Fibroblast of skin of scalp (primary cell): ENCODE measurements around the gene KEAP1. TPM values are rescaled to one million over a fixed set of nuclear protein-coding genes. Genes with fewer than 3 reads are reported as not detected.
"Not testable (repeated sequence)": the region's sequence is repeated elsewhere in the genome, so short reads cannot be mapped to it uniquely, and the experiment has no call there.

Experiments
- DNase-seq: peaks from one replicate; pipeline ENCODE4 v3.0.0-alpha.2; 2013
- polyA plus RNA-seq, 2 experiments: library from polyadenylated mRNA; unstranded; fragments of 120-200 nt; gene quantifications; one replicate each; pipeline ENCODE4 v1.2.1, GENCODE V29; 2013; ENCODE audit not compliant: insufficient read length in 2 of 2

Gene KEAP1
- polyA plus RNA-seq (2013, experiment 1 of 2; ENCODE audit: insufficient read length), result 60.2 TPM
- polyA plus RNA-seq (2013, experiment 2 of 2; ENCODE audit: insufficient read length), result 57.7 TPM

DNA sequence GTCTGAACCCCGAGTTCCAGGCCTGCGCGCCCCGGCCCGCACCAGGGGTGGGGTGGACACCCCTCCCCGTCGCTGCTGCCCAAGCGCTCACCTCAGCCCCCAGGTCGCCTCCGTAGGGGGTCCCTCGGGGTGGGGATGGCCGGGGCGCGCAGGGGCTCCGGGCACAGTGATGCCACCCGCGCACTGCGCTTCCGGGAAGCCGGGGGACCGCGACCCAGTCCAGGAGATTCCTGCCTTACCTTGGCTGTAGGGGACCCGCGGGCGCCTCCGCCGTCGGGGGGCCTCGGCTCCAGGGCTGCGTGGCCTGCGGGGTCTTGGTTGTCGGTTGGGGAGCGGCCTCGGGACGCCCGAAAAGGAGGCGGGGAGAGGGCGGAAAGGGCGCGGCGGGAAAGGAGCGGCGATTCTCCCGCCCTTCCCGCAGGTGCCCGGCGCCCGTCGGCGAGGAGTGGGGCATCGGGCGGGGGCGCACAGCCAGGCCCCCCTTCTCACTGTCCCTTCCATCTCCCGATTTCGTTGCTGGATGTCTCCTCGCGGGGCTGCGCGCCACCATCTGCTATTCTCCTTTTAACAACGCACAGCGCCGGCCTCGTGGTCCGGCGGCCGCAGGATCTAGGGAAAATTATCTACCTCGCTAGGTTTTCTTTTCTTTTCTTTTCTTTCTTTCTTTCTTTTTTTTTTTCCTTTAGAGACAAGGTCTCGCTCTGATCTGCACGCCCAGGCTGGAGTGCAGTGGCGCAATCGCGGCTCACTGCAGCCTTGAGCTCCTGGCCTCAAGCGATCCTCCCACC, at the start of gene KEAP1:
Gene KEAP1, minus strand, starts transcription at position 355 of the 788 bp plus-strand sequence. CDS start 3,323 bp downstream, outside the sequence.
- DNase-seq, result peak; percentile 32

DNA sequence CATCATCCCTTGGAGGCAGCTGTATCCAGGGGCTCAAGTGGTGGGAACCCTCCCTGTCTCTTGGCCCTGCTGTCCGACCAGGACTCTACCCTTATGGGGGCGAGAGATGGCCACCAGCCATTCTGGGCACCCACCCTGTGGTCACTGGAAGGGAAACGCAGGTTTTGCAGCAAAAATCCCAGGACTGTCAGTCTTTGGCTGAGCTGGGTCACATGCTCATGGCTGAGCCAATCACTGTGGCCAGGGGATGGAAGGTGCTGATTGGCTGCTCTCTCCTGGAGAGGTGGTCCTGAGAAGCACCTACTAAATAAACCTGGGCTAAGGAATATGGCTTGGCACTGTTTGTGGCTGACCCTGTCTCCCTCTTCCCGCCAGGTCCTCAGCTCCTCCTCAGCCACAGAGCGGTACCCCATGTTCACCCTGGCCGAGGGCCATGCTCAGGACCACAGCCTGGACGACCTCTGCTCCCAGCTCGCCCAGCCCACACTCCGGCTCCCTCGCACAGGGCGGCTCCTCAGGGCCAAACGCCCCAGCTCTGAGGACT, 49.4 kb upstream of the KEAP1 start:
- DNase-seq, result no peak

DNA sequence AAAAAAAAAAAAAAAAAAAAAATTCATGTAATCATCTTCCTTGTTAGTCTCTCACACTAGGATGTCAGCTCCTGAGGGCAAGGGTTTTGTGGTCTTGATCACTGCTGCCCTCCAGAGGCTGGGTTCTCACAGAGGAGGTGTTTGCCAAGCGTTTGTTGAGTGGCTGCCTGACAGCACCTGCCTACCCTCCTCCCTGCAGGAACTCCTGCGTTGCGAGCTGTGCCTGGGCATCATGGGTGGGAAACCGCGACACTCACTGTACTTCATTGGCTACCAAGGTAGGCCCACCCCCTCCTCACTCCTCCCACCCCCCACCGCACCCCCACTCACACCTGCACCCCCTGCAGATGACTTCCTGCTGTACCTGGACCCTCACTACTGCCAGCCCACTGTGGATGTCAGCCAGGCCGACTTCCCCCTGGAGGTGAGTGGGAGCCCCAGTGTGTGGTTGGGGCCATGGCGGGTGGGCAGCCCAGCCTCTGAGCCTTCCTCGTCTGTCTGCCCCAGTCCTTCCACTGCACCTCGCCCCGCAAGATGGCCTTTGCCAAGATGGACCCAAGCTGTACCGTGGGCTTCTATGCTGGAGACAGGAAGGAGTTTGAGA, 48.6 kb upstream of the KEAP1 start:
- DNase-seq, result peak; percentile 35

DNA sequence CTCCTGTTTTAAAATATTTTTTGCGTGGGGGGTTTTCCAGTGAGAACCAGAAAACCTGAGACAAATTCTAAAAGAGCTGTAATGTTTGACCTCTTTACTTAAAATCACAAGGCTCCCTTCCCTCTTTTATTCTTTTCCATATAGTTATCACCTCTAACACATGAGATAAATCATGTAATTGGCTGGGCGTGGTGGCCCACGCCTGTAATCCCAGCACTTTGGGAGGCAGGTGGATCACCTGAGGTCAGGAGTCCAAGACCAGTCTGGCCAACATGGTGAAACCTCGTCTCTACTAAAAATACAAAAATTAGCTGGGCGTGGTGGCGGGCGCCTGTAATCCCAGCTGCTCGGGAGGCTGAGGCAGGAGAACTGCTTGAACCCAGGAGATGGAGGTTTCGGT, 47.9 kb upstream of the KEAP1 start:
- DNase-seq, result not testable (repeated sequence)

DNA sequence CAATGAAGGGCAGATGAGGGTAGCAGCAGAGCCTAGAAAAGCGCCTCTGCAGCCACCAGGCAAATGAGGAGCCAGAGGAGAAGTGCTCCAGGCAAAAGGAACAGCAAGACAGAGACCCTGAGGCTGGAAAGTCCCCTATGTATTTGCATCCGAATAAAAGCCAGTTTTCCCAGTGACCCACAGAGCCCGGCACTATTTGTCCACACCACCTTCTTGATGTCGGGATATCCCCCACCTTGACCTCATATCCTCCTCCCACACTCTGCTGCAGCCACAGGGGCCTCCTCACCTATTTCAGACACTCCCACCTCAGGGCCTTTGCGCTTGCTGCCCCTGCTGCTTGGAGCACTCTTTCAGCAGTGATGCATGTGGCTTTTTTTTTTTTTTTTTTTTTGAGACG, 47.2 kb upstream of the KEAP1 start:
- DNase-seq, result no peak

DNA sequence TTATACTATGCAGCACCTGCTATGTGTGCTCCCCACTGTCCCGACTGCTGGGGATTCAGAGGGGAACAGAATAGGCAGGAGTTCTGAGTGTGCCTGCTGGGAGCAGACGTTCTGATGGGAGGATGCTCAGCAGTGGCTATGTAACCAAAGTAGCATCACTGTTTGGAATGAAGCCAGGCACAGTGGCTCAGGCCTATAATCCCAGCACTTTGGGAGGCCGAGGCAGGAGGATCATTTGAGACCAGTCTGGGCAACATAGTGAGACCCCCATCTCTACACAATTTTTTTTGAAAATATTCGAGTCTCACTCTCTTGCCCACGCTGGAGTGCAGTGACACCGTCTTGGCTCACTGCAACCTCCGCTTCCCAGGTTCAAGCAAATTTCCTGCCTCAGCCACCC, 46.6 kb upstream of the KEAP1 start:
- no peak for DNase-seq

DNA sequence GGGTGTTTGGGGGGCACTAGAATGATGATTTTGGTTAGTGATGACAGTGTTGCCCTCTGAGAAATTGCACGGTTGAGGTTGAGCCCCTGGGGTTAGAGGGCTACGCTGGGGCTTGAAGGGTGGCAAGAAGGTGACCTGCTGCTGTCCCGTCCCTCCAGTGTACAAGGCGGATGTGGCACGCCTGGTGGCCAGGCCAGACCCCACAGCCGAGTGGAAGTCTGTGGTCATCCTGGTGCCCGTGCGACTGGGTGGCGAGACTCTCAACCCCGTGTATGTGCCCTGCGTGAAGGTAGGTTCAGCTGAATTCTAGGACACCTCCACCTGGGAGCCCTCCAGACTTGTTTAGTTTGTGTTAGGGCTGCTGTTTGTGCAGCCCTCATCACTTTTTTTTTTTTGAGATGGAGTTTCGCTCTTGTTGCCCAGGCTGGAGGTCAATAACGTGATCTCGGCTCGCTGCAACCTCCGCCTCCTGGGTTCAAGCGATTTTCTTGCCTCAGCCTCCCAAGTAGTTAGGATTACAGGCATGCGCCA, 45.7 kb upstream of the KEAP1 start:
- no peak for DNase-seq

DNA sequence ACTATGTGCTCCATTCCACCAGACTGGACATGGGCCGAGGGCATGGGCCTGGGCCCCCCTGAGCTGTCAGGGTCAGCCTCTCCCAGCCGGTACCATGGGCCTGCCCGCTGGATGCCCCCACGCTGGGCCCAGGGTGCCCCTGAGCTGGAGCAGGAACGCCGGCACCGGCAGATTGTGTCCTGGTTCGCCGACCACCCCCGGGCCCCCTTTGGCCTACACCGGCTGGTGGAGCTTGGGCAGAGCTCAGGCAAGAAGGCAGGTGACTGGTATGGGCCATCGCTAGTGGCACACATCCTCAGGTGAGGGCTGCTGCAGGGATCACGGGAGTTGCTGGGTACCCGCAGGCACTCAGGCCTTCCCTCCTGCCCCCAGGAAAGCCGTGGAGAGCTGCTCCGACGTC, 43.7 kb upstream of the KEAP1 start:
- DNase-seq, result no peak

DNA sequence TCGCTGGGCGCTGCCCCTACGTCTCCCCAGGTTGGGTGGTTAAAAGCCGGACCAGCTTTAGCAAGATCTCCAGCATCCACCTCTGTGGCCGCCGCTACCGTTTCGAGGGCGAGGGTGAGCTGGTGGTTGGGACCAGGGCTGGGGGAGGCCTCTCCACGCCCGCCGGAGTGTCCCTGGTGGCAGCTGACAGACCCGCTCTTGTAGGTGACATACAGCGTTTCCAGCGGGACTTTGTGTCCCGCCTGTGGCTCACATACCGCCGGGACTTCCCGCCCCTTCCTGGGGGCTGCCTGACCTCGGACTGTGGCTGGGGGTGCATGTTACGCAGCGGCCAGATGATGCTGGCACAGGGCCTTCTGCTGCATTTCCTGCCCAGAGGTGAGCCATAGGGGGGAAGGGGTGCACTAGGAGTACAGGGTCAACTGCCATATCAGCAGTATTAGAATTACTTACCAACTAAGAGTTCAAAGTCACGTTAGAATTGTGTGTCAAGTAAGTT, 41.6 kb upstream of the KEAP1 start:
- no peak for DNase-seq

DNA sequence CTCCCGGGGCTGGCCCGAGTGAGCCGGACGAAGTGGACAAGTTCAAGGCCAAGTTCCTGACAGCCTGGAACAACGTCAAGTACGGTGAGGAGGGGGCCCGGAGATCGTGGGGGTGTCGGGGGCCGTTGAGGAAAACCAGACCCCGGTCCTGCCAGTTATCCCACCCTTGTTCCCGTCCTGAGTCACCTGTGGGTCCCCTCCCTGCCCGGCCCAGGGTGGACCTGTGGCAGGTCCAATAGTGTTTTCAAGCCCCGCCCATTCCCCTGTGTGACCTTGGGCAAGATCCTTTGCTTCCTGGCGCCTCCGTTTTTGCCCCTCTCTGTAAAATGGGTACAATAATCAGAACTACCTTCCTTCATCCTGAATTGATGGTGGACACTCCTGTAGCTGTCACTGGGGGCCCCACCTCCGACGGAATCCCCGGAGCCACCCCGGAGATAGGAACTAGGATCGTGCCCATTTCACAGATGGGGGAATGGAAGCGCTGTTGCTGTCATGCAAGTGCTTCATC, 41.1 kb upstream of the KEAP1 start:
- DNase-seq, result no peak

DNA sequence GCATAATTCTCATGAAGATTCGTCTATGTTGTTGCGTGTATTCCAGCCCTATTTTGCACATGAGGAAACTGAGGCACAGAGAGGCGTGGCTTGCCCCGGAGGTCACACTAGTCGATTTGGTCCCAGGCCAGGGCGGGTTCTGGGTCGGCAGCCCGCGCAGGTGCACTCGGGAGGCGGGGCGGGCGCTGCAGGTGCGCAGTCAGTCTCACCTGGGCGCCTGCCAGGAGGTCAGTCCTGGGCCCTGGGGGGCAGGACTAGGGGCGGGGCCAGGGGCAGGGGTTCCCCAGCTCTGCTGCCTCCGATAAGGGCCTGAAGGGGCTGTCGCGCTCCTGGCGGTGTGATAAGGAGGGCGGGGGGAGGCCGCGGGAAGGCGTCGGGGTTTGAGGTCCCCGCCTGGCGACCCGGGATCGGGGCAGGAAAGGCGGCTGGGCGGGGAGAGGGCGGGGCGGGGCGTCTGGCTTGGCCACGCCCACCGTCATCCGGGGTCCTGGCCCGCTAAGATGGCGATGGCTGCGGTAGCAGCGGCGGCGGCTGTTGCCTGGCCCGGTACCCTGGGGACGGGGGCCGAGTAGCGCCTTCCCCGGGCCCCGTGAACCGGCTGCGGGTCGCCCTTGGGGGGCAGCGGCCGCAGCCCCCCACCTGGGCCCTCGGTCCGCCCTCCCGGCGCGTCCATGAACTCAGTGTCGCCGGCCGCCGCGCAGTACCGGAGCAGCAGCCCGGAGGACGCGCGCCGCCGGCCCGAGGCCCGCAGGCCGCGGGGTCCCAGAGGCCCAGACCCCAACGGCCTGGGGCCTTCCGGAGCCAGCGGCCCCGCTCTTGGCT, 40.5 kb upstream of the KEAP1 start, which contains the start of gene ATG4D:
Gene ATG4D, plus strand, starts transcription at position 485 of the 822 bp plus-strand sequence. Its CDS starts 187 bp downstream, at position 672.
- peak; percentile 72 for DNase-seq

DNA sequence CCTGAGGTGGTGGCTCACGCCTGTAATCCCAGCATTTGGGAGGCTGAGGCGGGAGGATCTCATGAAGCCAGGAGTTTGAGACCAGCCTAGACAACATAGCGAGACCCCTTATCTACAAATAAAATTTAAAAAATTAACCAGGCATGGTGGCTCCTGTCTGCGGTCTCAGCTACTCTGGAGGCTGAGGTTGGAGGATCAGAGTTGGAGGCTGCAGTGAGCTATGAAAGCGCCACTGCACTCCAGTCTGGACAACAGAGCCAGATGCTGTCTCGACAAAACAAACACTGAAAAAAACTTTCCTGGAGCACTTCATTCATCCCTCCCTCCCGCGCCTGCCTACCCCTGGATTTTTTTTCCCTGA, 39.9 kb upstream of the KEAP1 start:
- DNase-seq, result no peak

DNA sequence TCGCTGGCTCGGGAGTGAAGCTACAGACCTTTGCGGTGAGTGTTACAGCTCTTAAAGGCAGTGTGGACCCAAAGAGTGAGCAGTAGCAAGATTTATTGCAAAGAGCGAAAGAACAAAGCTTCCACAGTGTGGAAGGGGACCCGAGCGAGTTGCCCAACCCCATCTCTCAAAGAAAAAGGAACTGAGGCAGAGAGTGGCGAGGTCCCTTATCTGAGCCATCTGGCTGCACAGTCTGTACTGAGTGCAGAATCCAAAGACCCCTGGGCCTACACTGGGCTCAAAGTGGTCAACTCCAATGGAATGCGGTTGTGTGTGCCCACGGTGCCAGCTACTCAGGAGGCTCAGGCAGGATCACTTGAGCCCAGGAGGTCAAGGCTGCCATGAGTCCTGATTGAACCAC, 35.9 kb upstream of the KEAP1 start:
- DNase-seq, result not testable (repeated sequence)

DNA sequence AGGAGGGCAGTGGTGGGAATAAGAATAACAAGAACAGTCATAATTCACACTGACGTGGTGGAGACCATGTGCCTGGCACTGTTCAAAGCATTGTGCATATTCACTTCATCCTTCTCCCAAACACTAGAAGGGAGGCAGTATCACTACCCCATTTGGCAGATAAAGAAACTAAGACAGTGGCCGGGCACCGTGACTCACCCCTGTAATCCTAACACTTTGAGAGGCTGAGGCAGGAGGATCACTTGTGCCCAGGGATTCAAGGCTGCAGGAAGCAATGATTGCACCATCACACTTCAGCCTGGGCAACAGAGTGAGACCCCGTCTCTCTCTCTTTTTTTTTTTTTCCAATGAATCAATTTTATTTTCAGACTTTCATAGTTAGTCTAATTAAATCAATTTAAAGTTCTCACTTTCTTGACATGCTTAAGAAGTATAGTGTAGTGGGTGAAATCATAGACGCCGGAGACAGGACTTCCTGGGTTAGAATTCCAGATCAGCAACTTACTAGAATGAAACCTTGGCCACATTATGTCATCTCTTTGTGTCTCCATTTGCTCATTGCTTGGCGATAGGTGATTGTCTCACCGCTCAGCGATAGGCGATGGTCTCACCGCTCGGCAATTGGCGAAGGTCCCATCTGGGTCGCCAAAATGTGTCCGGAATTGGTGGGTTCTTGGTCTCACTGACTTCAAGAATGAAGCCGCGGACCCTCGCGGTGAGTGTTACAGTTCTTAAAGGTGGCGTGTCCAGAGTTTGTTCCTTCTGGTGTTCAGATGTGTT, 35.2 kb upstream of the KEAP1 start:
- no peak for DNase-seq

DNA sequence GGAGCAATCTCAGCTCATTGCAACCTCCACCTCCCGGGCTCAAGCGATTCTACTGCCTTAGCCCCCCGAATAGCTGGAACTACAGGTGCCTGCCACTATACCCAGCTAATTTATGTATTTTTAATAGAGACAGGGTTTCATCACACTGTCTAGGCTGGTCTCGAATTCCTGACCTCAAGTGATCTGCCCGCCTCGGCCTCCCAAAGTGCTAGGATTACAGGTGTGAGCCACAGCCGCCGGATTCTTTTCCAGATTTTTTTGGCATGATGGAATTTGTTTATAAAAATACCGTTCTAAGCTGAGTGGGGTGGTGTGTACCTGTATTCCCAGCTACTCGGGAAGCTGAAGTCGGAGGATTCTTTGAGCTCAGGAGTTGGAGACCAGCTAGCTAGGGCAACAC, 34.5 kb upstream of the KEAP1 start:
- no peak for DNase-seq

DNA sequence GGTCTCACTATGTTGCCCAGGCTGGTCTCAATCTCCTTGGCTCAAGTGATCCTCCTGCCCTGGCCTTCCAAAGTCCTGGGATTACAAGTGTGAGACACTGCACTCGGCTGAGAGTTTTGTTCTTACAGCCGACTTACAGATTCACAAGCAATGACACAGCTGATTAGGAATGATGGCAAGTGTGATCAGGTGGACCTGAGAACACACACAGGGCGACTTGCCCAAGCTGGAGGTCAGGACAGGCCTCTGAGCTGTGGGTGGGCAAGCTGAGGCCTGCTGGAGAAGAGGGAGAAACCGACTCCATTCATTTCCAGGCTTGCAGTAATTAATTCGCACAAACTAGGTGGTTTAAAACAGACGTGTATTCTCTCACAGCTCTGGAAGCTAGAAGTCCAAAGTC, 32.5 kb upstream of the KEAP1 start:
- no peak for DNase-seq

DNA sequence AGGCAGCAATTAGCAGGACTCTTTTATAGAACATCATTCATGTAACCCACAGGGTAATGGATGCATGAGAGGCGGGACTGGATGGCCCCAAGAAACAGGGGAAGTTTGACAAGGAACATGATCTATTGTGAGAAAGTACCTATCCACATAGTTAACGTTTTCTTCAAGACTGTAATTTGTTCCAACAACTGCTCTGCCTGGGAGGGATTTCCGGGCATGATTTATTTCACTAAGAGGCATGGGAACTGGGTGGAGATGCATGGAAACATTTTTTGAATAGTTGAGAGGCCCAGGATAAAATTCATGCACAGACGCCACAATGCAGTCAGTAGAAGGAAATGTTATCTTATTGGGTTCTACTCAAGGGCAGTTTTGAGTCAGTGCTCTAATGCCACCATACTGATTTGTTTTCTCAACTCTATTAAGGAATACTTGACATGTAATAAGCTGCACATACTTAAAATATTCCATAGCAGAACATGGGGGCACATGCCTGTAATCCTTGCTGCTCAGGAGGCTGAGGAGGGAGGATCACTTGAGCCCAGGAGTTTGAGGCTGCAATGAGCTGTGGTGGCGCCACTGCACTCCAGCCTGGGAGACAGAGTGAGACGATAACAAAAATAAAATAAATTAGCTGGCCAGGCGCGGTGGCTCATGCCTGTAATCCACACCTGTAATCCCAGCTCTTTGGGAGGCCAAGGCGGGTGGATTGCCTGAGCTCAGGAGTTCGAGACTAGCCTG, 30.7 kb upstream of the KEAP1 start:
- DNase-seq, result peak; percentile 92

DNA sequence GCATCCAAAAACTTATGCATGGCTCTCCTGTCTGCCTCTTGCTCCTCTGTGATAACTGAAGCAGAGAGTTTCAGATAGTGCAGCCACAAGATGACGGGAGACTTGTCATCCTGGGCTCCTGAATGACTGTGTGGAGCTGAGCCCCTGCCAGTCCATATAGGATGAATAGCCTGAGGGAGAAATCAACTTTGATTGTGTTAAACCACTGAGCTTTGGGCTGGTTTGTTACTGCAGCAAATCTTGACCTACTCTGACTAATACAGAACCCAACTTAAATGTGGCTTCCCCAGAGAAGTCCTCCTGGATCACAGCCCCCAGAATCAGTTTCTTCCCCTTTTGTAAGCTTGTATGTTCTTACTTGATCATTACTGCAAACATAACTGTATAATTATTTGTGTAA, 29.3 kb upstream of the KEAP1 start:
- no peak for DNase-seq

DNA sequence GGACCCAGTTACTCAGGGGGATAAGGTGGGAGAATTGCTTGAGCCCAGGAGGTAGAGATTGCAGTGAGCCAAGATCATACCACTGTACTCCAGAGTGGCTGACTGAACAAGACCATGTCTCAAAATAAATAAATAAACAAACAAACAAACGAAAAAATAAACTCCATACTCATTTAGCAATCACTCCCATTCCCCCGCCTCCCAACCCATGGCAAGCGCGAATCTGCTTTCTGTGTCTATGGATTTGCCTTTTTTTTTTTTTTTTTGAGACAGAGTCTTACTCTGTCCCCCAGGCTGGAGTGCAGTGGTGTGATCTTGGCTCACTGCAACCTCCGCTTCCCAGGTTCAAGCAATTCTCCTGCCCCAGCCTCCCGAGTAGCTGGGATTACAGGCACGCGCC, 23.7 kb upstream of the KEAP1 start:
- DNase-seq, result not testable (repeated sequence)

DNA sequence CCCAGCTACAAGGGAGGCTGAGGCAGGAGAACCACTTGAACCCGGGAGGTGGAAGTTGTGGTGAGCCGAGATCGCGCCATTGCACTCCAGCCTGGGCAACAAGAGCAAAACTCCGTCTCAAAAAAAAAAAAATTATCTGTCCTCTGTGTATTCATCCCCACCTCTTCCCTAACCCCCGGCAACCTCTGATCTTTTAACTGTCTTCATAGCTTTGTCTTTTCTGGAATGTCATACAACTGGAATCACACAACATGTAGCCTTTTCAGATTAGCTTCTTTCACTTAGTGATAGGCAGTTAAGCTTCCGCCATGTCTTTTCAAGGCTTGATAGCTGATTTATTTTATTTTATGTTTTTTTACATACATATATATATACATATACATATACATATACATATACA, 22.5 kb upstream of the KEAP1 start:
- DNase-seq, result no peak
